ENCODE measurements around the gene UBXN6.

GRCh38 chr19:4401769-4402170 is 55.8 kb downstream of the UBXN6 start:
- TF ChIP-seq POLR2AphosphoS5 (IDR thresholded peaks at IDR 0.05) (no peak), CTCF (IDR thresholded peaks at IDR 0.05) (peak in 1 of 5 experiments; percentile 8)
